HG03066 (cell line): ENCODE results near the gene ANKRD18A.
"Not testable (repeated sequence)": the region's sequence is repeated elsewhere in the genome, so short reads cannot be mapped to it uniquely, and the experiment has no call there.

Source experiments
- ATAC-seq: cut with Tn5 transposase; IDR thresholded peaks from one replicate; pipeline ENCODE4 v1.9.1; 2021; ENCODE audit warnings: low read depth; ENCODE audit not compliant: unreplicated experiment

Gene ANKRD18A

GRCh38 chr9:38546497-38547163 lies 73.8 kb downstream of the ANKRD18A start:
- ATAC-seq: not testable (repeated sequence)

- not testable (repeated sequence) for ATAC-seq
These were observed 79.9 kb downstream of the ANKRD18A start for GRCh38 chr9:38540535-38540934.

- ATAC-seq: no peak
These were observed 91.1 kb downstream of the ANKRD18A start for GRCh38 chr9:38529317-38529716.

GRCh38 chr9:38527503-38527902 lies 92.9 kb downstream of the ANKRD18A start:
- ATAC-seq: no peak

GRCh38 chr9:38526591-38526990 lies 93.8 kb downstream of the ANKRD18A start:
- no peak for ATAC-seq

GRCh38 chr9:38523121-38523520 lies 97.3 kb downstream of the ANKRD18A start:
- no peak for ATAC-seq

- ATAC-seq: no peak
These were observed 98.6 kb downstream of the ANKRD18A start for GRCh38 chr9:38521762-38522161.
